Uterus (tissue), 2 donors: ENCODE data around the gene MMP17.
"Not testable (repeated sequence)": the region's sequence is repeated elsewhere in the genome, so short reads cannot be mapped to it uniquely, and the experiment has no call there.

Source experiments
- CTCF ChIP-seq, 4 experiments: fragments of 200-600 bp in 2 of 4; fragments of 450-650 bp in 2 of 4; sonication (generic) in 2 of 4; IDR thresholded peaks; one replicate each; pipeline ENCODE4 v1.5.1; 2016 to 2019; ENCODE audit warnings: antibody characterized with exemption in 4 of 4, mild to moderate bottlenecking in 2 of 4, moderate library complexity in 1 of 4
- POLR2A ChIP-seq, 2 donors: fragments of 450-650 bp; IDR thresholded peaks; one replicate each; pipeline ENCODE4 v1.6.1; 2016; ENCODE audit warnings: antibody characterized with exemption in 2 of 2, mild to moderate bottlenecking in 1 of 2, moderate library complexity in 1 of 2

DNA sequence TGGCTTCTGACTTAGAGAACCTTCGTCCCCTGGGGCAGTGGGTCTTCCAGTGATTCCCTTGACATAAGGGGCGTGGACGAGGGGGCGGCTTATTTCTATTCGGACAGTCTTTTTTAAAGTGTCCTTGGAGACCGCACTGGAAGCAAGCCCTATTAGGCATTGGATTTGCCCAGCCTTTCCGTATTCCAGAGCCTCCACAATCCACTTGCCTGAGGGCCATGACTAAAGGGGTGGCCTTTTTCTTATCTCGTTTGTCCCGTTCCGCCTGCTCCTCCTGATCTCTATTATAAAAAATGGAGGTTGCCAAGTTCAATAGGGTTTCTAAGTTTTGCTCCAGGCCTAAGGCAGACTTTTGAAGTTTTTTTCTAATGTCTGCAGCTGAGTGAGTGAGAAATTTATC is 49.0 kb downstream of the MMP17 start:
- TF ChIP-seq CTCF, POLR2A (IDR thresholded peaks at IDR 0.05): not testable (repeated sequence)
